ENCODE measurements around the gene COL27A1. TPM values are rescaled to one million over a fixed set of nuclear protein-coding genes. Genes with fewer than 3 reads are reported as not detected.
A peak's percentile ranks its signal among the peaks of the same experiment; 100 is the strongest.

COL27A1 gene
- total RNA-seq, 2 experiments from 2014 or later = 0.87 to 1.2 TPM

DNA sequence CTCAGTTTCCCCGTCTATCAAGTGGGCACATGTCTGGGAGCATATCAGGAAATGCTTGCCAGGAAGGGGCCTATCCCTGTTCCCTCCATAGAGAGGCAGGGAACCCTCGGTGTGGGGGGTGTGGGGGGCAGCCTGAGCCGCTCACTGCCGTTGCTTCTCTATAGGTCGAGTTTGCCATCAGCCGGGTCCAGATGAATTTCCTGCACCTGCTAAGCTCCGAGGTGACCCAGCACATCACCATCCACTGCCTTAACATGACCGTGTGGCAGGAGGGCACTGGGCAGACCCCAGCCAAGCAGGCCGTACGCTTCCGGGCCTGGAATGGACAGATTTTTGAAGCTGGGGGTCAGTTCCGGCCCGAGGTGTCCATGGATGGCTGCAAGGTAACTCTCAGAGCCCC is 153.8 kb downstream of the COL27A1 start:
- Histone ChIP-seq H3K4me1 (ENCODE audit: insufficient read depth, low read length) (peaks cover 6% of the 10 kb centered on the region), H3K9me3 (ENCODE audit: control insufficient read depth in 1 of 2, insufficient read depth in 1 of 2, low read length in 2 of 2) (no peaks in the 10 kb centered on the region), H3K36me3 (ENCODE audit: insufficient read depth, low read length) (no peaks in the 10 kb centered on the region), H3K27me3 (ENCODE audit: control insufficient read depth in 1 of 2, insufficient read depth in 2 of 2, low read length in 2 of 2) (no peaks in the 10 kb centered on the region), H3K4me3 (ENCODE audit: low read length) (no peak overlapping the region), H3K27ac (ENCODE audit: low read depth in 1 of 2, low read length in 2 of 2) (no peak overlapping the region)
- TF ChIP-seq, protein P1, sequence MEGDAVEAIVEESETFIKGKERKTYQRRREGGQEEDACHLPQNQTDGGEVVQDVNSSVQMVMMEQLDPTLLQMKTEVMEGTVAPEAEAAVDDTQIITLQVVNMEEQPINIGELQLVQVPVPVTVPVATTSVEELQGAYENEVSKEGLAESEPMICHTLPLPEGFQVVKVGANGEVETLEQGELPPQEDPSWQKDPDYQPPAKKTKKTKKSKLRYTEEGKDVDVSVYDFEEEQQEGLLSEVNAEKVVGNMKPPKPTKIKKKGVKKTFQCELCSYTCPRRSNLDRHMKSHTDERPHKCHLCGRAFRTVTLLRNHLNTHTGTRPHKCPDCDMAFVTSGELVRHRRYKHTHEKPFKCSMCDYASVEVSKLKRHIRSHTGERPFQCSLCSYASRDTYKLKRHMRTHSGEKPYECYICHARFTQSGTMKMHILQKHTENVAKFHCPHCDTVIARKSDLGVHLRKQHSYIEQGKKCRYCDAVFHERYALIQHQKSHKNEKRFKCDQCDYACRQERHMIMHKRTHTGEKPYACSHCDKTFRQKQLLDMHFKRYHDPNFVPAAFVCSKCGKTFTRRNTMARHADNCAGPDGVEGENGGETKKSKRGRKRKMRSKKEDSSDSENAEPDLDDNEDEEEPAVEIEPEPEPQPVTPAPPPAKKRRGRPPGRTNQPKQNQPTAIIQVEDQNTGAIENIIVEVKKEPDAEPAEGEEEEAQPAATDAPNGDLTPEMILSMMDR (IDR thresholded peaks at IDR 0.05) = no peak
- no peaks in the 10 kb centered on the region for H3K36me3 Mint-ChIP-seq (ENCODE audit: low read depth)
- no peaks in the 10 kb centered on the region for H3K27me3 Mint-ChIP-seq
- ATAC-seq (ENCODE audit: poor library complexity) = no peak
- ChIA-PET POLR2A (no interaction called here), CTCF (no interaction called here)
- DNase-seq = peak in 1 of 14 experiments; percentile 25
- H3K27ac Mint-ChIP-seq = no peak overlapping the region
- H3K9me3 Mint-ChIP-seq = no peaks in the 10 kb centered on the region
- no peak overlapping the region for H3K4me3 Mint-ChIP-seq
- H3K4me1 Mint-ChIP-seq (ENCODE audit: low read depth) = peaks cover 4% of the 10 kb centered on the region
- intact Hi-C loops (cut with DNase I, micrococcal nuclease) = no loop called here

DNA sequence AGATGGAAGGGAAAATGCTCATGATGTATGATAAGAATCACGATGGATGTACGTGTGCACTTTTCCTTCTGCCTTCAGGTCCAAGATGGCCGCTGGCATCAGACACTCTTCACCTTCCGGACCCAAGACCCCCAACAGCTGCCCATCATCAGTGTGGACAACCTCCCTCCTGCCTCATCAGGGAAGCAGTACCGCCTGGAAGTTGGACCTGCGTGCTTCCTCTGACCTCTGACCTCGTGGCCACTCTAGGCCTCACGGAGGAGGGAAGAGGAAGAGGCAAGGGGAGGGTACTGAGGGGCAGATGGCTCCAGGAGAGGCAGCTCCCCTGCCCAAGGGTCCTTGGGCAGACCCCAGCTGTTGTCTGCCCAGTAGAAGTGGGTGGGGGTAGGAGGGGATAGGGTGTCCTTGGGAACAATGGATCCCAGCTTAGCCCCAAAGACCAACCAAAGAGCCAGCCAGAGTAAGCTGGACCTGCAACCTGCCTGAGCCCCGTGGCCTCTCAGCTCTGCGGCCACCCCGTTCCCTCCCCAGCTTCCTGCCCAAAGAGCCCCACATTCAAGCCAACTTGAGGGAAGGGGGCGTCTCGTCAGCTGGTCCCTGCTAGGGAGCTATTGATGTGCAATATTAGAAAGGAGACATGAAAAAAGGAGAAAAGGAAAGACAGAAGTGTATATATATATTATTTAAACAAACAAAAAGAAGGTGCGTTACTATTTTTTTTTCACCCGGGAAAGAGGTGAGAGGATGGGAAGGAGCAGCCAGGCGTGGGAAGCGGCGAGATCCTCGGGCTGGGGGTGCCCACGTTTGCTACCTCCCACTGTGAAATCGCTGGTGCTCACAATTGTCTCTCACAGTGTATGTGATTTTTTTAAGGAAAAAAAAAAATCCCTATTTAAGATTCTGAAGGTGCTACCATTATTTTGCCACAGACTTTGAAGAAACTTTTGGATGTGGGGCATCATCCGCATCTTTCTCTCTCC is 155.4 kb downstream of the COL27A1 start:
- TF ChIP-seq, protein P1 (IDR thresholded peaks at IDR 0.05) = no peak
- H3K27ac Mint-ChIP-seq = no peak overlapping the region
- ChIA-PET CTCF (no interaction called here), POLR2A (no interaction called here)
- no peak overlapping the region for H3K27ac ChIP-seq (ENCODE audit: low read depth in 1 of 2, low read length in 2 of 2)
- no peaks in the 10 kb centered on the region for H3K27me3 ChIP-seq (ENCODE audit: control insufficient read depth in 1 of 2, insufficient read depth in 2 of 2, low read length in 2 of 2)
- intact Hi-C loops (cut with DNase I, micrococcal nuclease) = loop anchor here in 1 of 2 experiments (10.0 kb wide), 1 partner anchor 714 kb away; no protein-coding TSS in a partner anchor
- no peak overlapping the region for H3K4me3 Mint-ChIP-seq
- H3K4me1 Mint-ChIP-seq (ENCODE audit: low read depth) = peaks cover under 1% of the 10 kb centered on the region
- DNase-seq (no peak), ATAC-seq (ENCODE audit: poor library complexity) (no peak)
- H3K9me3 Mint-ChIP-seq = no peaks in the 10 kb centered on the region
- H3K4me1 ChIP-seq (ENCODE audit: insufficient read depth, low read length) = peaks cover 3% of the 10 kb centered on the region
- H3K4me3 ChIP-seq (ENCODE audit: low read length) = no peak overlapping the region
- no peaks in the 10 kb centered on the region for H3K36me3 Mint-ChIP-seq (ENCODE audit: low read depth)
- H3K9me3 ChIP-seq (ENCODE audit: control insufficient read depth in 1 of 2, insufficient read depth in 1 of 2, low read length in 2 of 2) = peaks cover 0 to 5% of the 10 kb centered on the region in 2 experiments
- no peaks in the 10 kb centered on the region for H3K36me3 ChIP-seq (ENCODE audit: insufficient read depth, low read length)
- no peaks in the 10 kb centered on the region for H3K27me3 Mint-ChIP-seq

DNA sequence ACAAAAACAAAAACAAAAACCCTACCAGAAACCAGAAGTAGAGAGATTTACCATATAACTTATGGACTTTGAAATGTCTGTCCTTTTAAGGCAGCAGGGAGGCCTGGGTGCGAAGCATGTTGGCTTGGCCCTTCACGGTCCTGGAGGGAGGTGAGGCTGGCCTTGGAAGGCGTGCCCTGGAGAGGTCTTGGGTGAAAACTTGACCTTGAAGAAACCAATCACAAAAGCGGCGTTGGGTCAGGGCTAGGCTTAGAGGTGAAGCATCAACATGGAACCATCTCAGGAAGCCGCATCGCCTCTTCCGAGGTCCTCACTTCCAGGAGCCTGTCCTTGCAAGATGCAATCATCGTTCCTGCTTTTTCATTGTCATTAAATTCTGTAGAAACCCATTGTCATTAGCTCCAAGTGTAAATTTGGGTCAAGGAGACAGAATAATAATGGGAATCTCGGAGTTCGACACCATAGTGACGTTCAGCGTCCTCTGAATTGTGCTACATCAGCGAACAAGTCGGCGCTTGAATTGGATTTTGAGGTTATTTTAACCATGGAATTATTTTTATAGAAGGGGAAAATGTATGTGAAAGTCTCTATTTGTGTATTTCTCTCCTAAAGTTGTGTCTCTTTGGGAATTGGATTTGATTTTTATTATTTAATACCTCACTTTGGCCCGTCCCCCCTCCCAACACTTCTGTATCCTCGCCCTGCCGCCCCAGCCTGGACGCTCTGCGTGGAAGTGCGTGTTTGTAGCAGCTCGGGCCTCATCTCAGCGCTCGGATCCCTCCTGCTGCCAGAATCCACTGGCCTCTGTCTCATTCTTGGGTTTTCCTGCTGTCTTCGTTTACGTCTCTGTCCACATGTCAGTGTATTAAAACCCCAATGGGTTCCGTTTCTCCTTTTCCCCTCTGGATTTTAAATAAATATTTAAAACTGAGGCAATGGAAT is 156.5 kb downstream of the COL27A1 start:
- intact Hi-C loops (cut with DNase I, micrococcal nuclease) = loop anchor here in 1 of 2 experiments (10.0 kb wide), 1 partner anchor 713 kb away; no protein-coding TSS in a partner anchor
- CTCF ChIA-PET = no interaction called here
- DNase-seq (no peak), ATAC-seq (ENCODE audit: poor library complexity) (no peak)
- POLR2A ChIA-PET = no interaction called here
- Histone ChIP-seq H3K36me3 (ENCODE audit: insufficient read depth, low read length) (no peaks in the 10 kb centered on the region), H3K27me3 (ENCODE audit: control insufficient read depth in 1 of 2, insufficient read depth in 2 of 2, low read length in 2 of 2) (peaks cover 0 to 1% of the 10 kb centered on the region in 2 experiments), H3K9me3 (ENCODE audit: control insufficient read depth in 1 of 2, insufficient read depth in 1 of 2, low read length in 2 of 2) (peaks cover 0 to 5% of the 10 kb centered on the region in 2 experiments), H3K4me3 (ENCODE audit: low read length) (no peak overlapping the region), H3K27ac (ENCODE audit: low read depth in 1 of 2, low read length in 2 of 2) (no peak overlapping the region), H3K4me1 (ENCODE audit: insufficient read depth, low read length) (no peaks in the 10 kb centered on the region)
- Mint-ChIP-seq H3K4me3 (no peak overlapping the region), H3K27ac (no peak overlapping the region), H3K27me3 (no peaks in the 10 kb centered on the region), H3K36me3 (ENCODE audit: low read depth) (no peaks in the 10 kb centered on the region), H3K9me3 (no peaks in the 10 kb centered on the region), H3K4me1 (ENCODE audit: low read depth) (no peaks in the 10 kb centered on the region)
- TF ChIP-seq, protein P1 (IDR thresholded peaks at IDR 0.05) = no peak
